ENCODE data around the gene KAT6B. TPM values are rescaled to one million over a fixed set of nuclear protein-coding genes. Genes with fewer than 3 reads are reported as not detected.

The KAT6B gene
- total and polyA plus RNA-seq, 2 of the 8 experiments (the other 6 are each of a cell fraction or from before 2014, with no cell fraction given): 7.3 to 30.8 TPM

- H2BK5ac ChIP-seq (ENCODE audit: low read depth, low read length): no peak overlapping the region
- H2AK5ac ChIP-seq (ENCODE audit: low read depth, low read length): no peak overlapping the region
- no peaks in the 10 kb centered on the region for H3K4me1 ChIP-seq (replicated peaks in 1 of 4; ENCODE audit: control insufficient read depth in 3 of 4, insufficient read depth in 4 of 4, low read length in 3 of 4)
- no peak overlapping the region for H2BK15ac ChIP-seq (ENCODE audit: low read length)
- no peaks in the 10 kb centered on the region for H3K79me1 ChIP-seq (ENCODE audit: low read depth, low read length)
- H3K18ac ChIP-seq (ENCODE audit: extremely low read depth, low read length): no peak overlapping the region
- H3K4ac ChIP-seq (replicated peaks; ENCODE audit: insufficient read length, low read depth, low read length): no peak overlapping the region
- no peak overlapping the region for H3K4me3 ChIP-seq (ENCODE audit: extremely low read depth in 1 of 4, insufficient read depth in 2 of 4, low read depth in 3 of 4, low read length in 4 of 4)
- peaks cover 0 to 7% (median 0%) of the 10 kb centered on the region in 4 experiments; a peak in 2 of 8 replicates for H3K36me3 ChIP-seq (ENCODE audit: control insufficient read depth in 2 of 4, insufficient read depth in 4 of 4, low read length in 3 of 4)
- CTCF ChIA-PET (ENCODE audit: partially characterized antibody): interaction anchor here (0.8 to 3.4 kb wide), 10 partner anchors 8 to 122 kb away, joined by 3 to 12 read pairs (median 4); no protein-coding TSS in a partner anchor
- no peak overlapping the region for H3K9ac ChIP-seq (replicated peaks in 1 of 4; ENCODE audit: extremely low read depth in 1 of 4, low read depth in 3 of 4, low read length in 3 of 4)
- H3K23me2 ChIP-seq (ENCODE audit: low read depth, low read length): no peaks in the 10 kb centered on the region
- H2BK120ac ChIP-seq (replicated peaks; ENCODE audit: low read depth, low read length): no peak overlapping the region
- FAIRE-seq: no peak
- no peak overlapping the region for H2AFZ ChIP-seq (ENCODE audit: low read length)
- no peak overlapping the region for H3K23ac ChIP-seq (ENCODE audit: insufficient read length)
- no peak overlapping the region for H4K5ac ChIP-seq (ENCODE audit: insufficient read length, low read depth, low read length)
- no peak overlapping the region for H3K27ac ChIP-seq (ENCODE audit: low read depth, low read length)
- POLR2A ChIA-PET (ENCODE audit: partially characterized antibody): no interaction called here
- H3K56ac ChIP-seq (replicated peaks; ENCODE audit: insufficient read length, low read depth, low read length): no peak overlapping the region
- no peak overlapping the region for H2BK12ac ChIP-seq (ENCODE audit: low read depth, low read length)
- H3K79me2 ChIP-seq (ENCODE audit: control insufficient read depth in 1 of 2, insufficient read depth in 2 of 2, low read length in 2 of 2): no peaks in the 10 kb centered on the region
- H3K14ac ChIP-seq (ENCODE audit: insufficient read length): no peak overlapping the region
- no peak overlapping the region for H4K91ac ChIP-seq (replicated peaks; ENCODE audit: insufficient read length, low read length)
- H2BK20ac ChIP-seq (ENCODE audit: low read length): no peak overlapping the region
- H3K4me2 ChIP-seq (ENCODE audit: insufficient read depth in 1 of 2, low read depth in 2 of 2, low read length in 2 of 2): no peak overlapping the region
- no peak overlapping the region for H4K8ac ChIP-seq (ENCODE audit: extremely low read depth, insufficient read depth, low read length)
- WGBS, 2 experiments (ENCODE audit: extremely low coverage in 1 of 2, insufficient coverage in 1 of 2, insufficient read length in 1 of 2, insufficient replicate concordance in 2 of 2, low coverage in 1 of 2, low lambda C conversion rate in 2 of 2, missing lambda C conversion rate in 1 of 2): 92% methylated on average over 9 of the region's 9 CpGs; no CpG with 5 or more reads in 1 of the 2 experiments
- no peak for DNase-seq (ENCODE audit: low read depth in 1 of 2, low spot score in 2 of 2)
- H3K27me3 ChIP-seq (replicated peaks in 1 of 4; ENCODE audit: control insufficient read depth in 3 of 4, extremely low read depth in 1 of 4, insufficient read depth in 3 of 4, low read length in 3 of 4): peaks cover 0 to 1% (median 0%) of the 10 kb centered on the region in 4 experiments; a peak in 1 of 7 replicates
- H4K20me1 ChIP-seq (replicated peaks in 1 of 2; ENCODE audit: control insufficient read depth in 1 of 2, insufficient read depth in 2 of 2, low read length in 2 of 2): no peaks in the 10 kb centered on the region
- no peaks in the 10 kb centered on the region for H3K9me3 ChIP-seq (ENCODE audit: insufficient read depth in 2 of 2, low read depth in 1 of 2, low read length in 1 of 2)
- TF ChIP-seq CHD2 (IDR thresholded peaks at IDR 0.05; ENCODE audit: low read length): no peak
- TF ChIP-seq ATF2 (IDR thresholded peaks at IDR 0.05; ENCODE audit: low read length): no peak
- no peak for TF ChIP-seq GABPA (IDR thresholded peaks at IDR 0.05; ENCODE audit: borderline replicate concordance, insufficient read depth, low read length)
- TF ChIP-seq GTF2F1 (IDR thresholded peaks at IDR 0.05; ENCODE audit: borderline replicate concordance, low read depth, low read length): no peak
- TF ChIP-seq KDM4A (IDR thresholded peaks at IDR 0.05; ENCODE audit: low read depth, low read length, severe bottlenecking): no peak
- TF ChIP-seq JUN (IDR thresholded peaks at IDR 0.05; ENCODE audit: low read depth, low read length): no peak
- no peak for TF ChIP-seq USF2 (IDR thresholded peaks at IDR 0.05; ENCODE audit: low read length)
Observed at GRCh38 chr10:74975758-74976157, 149.4 kb downstream of the KAT6B start.

All from H1 (cell line).